ENCODE data around the gene EMP1.

GRCh38 chr12:13152756-13153155, 43.8 kb upstream of the EMP1 start:
- no peak for TF ChIP-seq SSRP1 (CRISPR knock-in tag; IDR thresholded peaks at IDR 0.05)
- TF ChIP-seq PATZ1 (CRISPR knock-in tag; IDR thresholded peaks at IDR 0.05): no peak
- no peak for TF ChIP-seq KAT2B (IDR thresholded peaks at IDR 0.05; ENCODE audit: borderline replicate concordance, low read depth, low read length)
- no peak for TF ChIP-seq ZNF720 (CRISPR knock-in tag; IDR thresholded peaks at IDR 0.05)
- TF ChIP-seq FOXM1 (CRISPR knock-in tag; IDR thresholded peaks at IDR 0.05): no peak
- TF ChIP-seq ATF1 (CRISPR knock-in tag; IDR thresholded peaks at IDR 0.05): no peak
- no peak for TF ChIP-seq ZFP1 (CRISPR knock-in tag; IDR thresholded peaks at IDR 0.05)
- TF ChIP-seq ZBTB44 (CRISPR knock-in tag; IDR thresholded peaks at IDR 0.05): no peak
- no peak for TF ChIP-seq ETS1 (CRISPR knock-in tag; IDR thresholded peaks at IDR 0.05)
- TF ChIP-seq CTCF (CRISPR knock-in tag; IDR thresholded peaks at IDR 0.05): no peak
- no peak for TF ChIP-seq CHD4 (IDR thresholded peaks at IDR 0.05; ENCODE audit: borderline replicate concordance, low read length)
- no peak for TF ChIP-seq ATF3 (CRISPR knock-in tag; IDR thresholded peaks at IDR 0.05)

All from HepG2 (cell line).